Measurements from ENCODE around the gene AUTS2. TPM values are rescaled to one million over a fixed set of nuclear protein-coding genes. Genes with fewer than 3 reads are reported as not detected.

AUTS2 gene
- total and polyA plus RNA-seq, 2 of the 8 experiments (the other 6 are each of a cell fraction or from before 2014, with no cell fraction given): 25.9 to 101 TPM

DNA sequence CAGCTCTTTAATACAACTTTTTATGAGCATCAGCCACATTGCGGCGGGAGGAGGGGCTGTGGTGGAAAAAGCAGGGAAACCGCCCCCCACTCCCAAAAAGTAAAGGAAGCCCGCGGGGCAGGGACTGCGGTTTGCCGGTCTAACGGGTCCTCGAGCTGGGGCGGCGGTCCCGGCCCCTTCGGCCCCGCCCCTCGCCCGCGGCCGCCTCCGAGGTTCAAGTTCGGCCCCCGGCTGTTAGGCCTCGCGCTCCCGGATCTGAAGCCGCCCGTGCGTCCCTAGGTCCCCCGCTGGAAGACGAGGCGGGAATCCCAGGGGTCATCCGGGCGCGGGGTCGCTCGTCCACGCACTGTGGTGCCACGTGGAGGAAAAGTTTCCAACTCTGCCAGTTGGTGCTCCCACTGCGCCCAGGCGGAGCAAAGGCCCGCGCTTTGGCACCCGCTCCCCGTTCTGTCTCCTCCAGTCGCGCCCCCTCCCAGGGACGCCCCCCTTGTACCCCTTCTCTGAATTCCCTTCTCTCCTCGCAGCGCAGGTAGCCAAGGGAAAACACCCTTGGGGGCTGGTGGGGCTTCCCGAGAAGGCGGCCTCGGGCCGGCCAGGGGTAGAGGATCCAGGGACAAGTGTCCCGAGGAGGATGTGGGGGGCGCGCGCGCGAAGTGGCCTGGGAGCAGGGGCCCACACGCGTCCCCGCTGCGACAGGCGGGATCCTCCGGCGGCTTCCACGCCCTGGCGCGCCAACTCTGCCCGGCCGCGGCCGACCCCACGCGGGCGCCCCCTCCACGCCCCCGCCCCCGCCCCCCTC lies 798 bp upstream of the AUTS2 start (continued):
- TF ChIP-seq, protein P1, sequence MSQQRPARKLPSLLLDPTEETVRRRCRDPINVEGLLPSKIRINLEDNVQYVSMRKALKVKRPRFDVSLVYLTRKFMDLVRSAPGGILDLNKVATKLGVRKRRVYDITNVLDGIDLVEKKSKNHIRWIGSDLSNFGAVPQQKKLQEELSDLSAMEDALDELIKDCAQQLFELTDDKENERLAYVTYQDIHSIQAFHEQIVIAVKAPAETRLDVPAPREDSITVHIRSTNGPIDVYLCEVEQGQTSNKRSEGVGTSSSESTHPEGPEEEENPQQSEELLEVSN (IDR thresholded peaks at IDR 0.05): peak; percentile 60
- TF ChIP-seq RXRA (IDR thresholded peaks at IDR 0.05; ENCODE audit: insufficient read depth, low read depth, low read length) (no peak), SP4 (IDR thresholded peaks at IDR 0.05; ENCODE audit: low read length) (no peak), EP300 (IDR thresholded peaks at IDR 0.05; ENCODE audit: borderline replicate concordance in 1 of 2, low read depth in 2 of 2, low read length in 2 of 2) (no peak), TAF7 (optimal IDR thresholded peaks at IDR 0.05; ENCODE audit: borderline replicate concordance, low read depth, low read length) (no peak), RFX5 (IDR thresholded peaks at IDR 0.05; ENCODE audit: borderline replicate concordance, low read depth, low read length) (no peak), PHF8 (conservative IDR thresholded peaks at IDR 0.05; ENCODE audit: low read depth, low read length) (no peak; the same call in 1 of the 2 replicates), ASH2L (IDR thresholded peaks at IDR 0.05; ENCODE audit: low read length) (peak; percentile 86), SRF (IDR thresholded peaks at IDR 0.05; ENCODE audit: low read depth, low read length) (no peak), RNF2 (IDR thresholded peaks at IDR 0.05; ENCODE audit: borderline replicate concordance, low read depth, low read length, missing control alignments, poor library complexity, severe bottlenecking) (peak; percentile 50), POLR2A (IDR thresholded peaks at IDR 0.05; ENCODE audit: control extremely low read depth in 1 of 2, low read depth in 2 of 2, low read length in 2 of 2) (no peak), SUZ12 (IDR thresholded peaks at IDR 0.05; ENCODE audit: low read length) (peak; percentile 47), HDAC2 (IDR thresholded peaks at IDR 0.05; ENCODE audit: borderline replicate concordance in 1 of 2, low read depth in 2 of 2, low read length in 2 of 2) (0 out of 4 replicates have a peak, but pooled peaks of 1 of the 2 experiments have one; percentile 47), RAD21 (IDR thresholded peaks at IDR 0.05 in 1 of 2, conservative IDR thresholded peaks at IDR 0.05 in 1 of 2; ENCODE audit: low read depth in 2 of 2, low read length in 2 of 2) (peak in 1 of 2 experiments; percentile 1; a peak in 1 of 4 replicates), EZH2 (IDR thresholded peaks at IDR 0.05; ENCODE audit: low read depth, low read length, severe bottlenecking) (peak; percentile 59)
